A673 (cell line): ENCODE measurements around the gene P4HA1. TPM values are rescaled to one million over a fixed set of nuclear protein-coding genes. Genes with fewer than 3 reads are reported as not detected.
"Not testable (repeated sequence)": the region's sequence is repeated elsewhere in the genome, so short reads cannot be mapped to it uniquely, and the experiment has no call there.

Source experiments
- BruUV-seq: library from RNA; stranded (reverse); fragments of 400-500 nt; replicated peaks from 2 replicates; lab custom pipeline; 2021; lab: Mats Ljungman, UMichigan
- CTCF ChIA-PET: fragments of 300-600 bp; sonication (Branson Sonifier 250); formaldehyde crosslinking; loops from one replicate; lab custom pipeline; 2022; ENCODE audit warnings: antibody characterized with exemption; lab: Charles Lee
- POLR2A ChIA-PET: fragments of 300-600 bp; sonication (Branson Sonifier 250); formaldehyde crosslinking; loops from one replicate; lab custom pipeline; 2022; ENCODE audit warnings: antibody characterized with exemption; ENCODE audit not compliant: low non-redundant PET; lab: Charles Lee
- DNase-seq: peaks from one replicate; pipeline ENCODE4 v3.0.0-alpha.2; 2015; ENCODE audit warnings: low spot score
- H3K27ac ChIP-seq: fragments of 200-600 bp; sonication (generic); 2 replicates; pipeline ENCODE4 v1.5.1; 2016; ENCODE audit warnings: mixed run types, low read depth, mild to moderate bottlenecking, mixed read lengths, antibody characterized with exemption, low read length; ENCODE audit not compliant: poor library complexity, severe bottlenecking
- H3K27me3 ChIP-seq: fragments of 200-600 bp; sonication (generic); replicated peaks from 2 replicates; pipeline ENCODE4 v1.6.1; 2017; ENCODE audit warnings: mixed run types, low read depth, mild to moderate bottlenecking, mixed read lengths, antibody characterized with exemption, low read length; ENCODE audit not compliant: insufficient read depth, poor library complexity
- H3K36me3 ChIP-seq: fragments of 200-600 bp; sonication (generic); 2 replicates; pipeline ENCODE4 v1.6.1; 2016; ENCODE audit warnings: mixed run types, mild to moderate bottlenecking, mixed read lengths, antibody characterized with exemption, low read length; ENCODE audit not compliant: insufficient read depth, poor library complexity, severe bottlenecking
- H3K4me1 ChIP-seq: fragments of 200-600 bp; sonication (generic); 2 replicates; pipeline ENCODE4 v1.6.1; 2017; ENCODE audit warnings: mixed run types, mild to moderate bottlenecking, mixed read lengths, antibody characterized with exemption, low read length; ENCODE audit not compliant: insufficient read depth, poor library complexity, severe bottlenecking
- H3K4me3 ChIP-seq: fragments of 200-600 bp; sonication (generic); 2 replicates; pipeline ENCODE4 v1.5.1; 2016; ENCODE audit warnings: low read depth, mixed run types, mild to moderate bottlenecking, mixed read lengths, low read length; ENCODE audit not compliant: poor library complexity, severe bottlenecking
- H3K9me3 ChIP-seq: fragments of 200-600 bp; sonication (generic); 2 replicates; pipeline ENCODE4 v1.6.1; 2016; ENCODE audit warnings: mixed run types, low read depth, mild to moderate bottlenecking, mixed read lengths, antibody characterized with exemption, low read length; ENCODE audit not compliant: poor library complexity, severe bottlenecking
- EZH2 ChIP-seq: fragments of 200-600 bp; sonication (generic); IDR thresholded peaks from 2 replicates; pipeline ENCODE4 v1.6.1; 2017; ENCODE audit warnings: borderline replicate concordance, low read depth, mild to moderate bottlenecking, mixed read lengths, antibody characterized with exemption, low read length; ENCODE audit not compliant: poor library complexity, severe bottlenecking
- intact Hi-C: fragments of 100-400 bp; cut with micrococcal nuclease; formaldehyde crosslinking; loops from one replicate; pipeline ENCODE4 v1.10.0; 2022; ENCODE audit not compliant: unreplicated experiment
- total RNA-seq: library from RNA; stranded (reverse); gene quantifications from 2 replicates; pipeline ENCODE4 v1.2.3, GENCODE V29; 2021
- TF ChIP-seq, protein P1 (sequence below): fragments of 300-800, 200-600 bp; sonication (generic); conservative IDR thresholded peaks from 2 replicates; pipeline ENCODE4 v1.5.1; 2017; ENCODE audit warnings: low read depth, mild to moderate bottlenecking, antibody characterized with exemption, low read length, moderate library complexity, mixed read lengths

Gene P4HA1
- total RNA-seq, 1 experiment from 2014 or later: 36.5 TPM

DNA sequence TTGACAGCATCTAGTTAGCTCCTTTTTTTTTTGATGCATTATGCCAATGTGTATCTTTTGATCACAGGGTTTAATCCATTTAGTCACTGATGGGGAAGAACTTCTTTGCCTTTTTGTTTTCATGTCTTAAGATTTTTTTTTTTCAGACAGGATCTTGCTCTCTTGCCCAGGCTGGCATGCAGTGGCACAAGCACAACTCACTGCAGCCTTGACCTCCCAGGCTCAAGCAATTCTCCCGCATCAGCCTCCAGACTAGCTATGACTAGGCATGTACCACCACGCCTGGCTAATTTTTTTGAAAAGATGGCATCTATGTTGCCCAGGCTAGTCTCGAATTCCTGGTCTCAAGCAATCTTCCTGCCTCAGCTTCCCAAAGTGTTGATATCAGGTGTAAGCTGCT, 95.7 kb downstream of the P4HA1 start:
- CTCF ChIA-PET: interaction anchor here (0.7 kb wide), 1 partner anchor 342 kb away, joined by 8 read pairs; no protein-coding TSS in a partner anchor

DNA sequence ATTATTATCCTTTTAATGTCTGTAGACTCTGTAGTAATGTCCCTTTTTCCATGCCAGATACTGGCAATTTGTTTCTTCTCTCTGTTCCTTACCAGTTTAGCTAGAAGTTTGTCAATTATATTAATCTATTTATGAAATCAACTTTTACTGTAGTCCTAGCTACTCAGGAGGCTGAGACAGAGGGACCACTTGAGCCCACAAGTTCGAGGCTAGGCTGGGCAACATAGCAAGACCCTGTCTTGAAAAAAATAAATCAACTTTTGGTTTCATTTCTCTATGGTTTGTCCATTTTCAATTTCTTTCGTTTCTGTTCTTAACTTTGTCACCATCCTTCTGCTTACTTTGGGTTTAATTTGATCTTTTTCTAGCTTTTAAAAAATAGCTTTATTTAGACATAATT, 99.6 kb downstream of the P4HA1 start:
- DNase-seq: no peak
- TF ChIP-seq EZH2: no peak
- TF ChIP-seq, protein P1, sequence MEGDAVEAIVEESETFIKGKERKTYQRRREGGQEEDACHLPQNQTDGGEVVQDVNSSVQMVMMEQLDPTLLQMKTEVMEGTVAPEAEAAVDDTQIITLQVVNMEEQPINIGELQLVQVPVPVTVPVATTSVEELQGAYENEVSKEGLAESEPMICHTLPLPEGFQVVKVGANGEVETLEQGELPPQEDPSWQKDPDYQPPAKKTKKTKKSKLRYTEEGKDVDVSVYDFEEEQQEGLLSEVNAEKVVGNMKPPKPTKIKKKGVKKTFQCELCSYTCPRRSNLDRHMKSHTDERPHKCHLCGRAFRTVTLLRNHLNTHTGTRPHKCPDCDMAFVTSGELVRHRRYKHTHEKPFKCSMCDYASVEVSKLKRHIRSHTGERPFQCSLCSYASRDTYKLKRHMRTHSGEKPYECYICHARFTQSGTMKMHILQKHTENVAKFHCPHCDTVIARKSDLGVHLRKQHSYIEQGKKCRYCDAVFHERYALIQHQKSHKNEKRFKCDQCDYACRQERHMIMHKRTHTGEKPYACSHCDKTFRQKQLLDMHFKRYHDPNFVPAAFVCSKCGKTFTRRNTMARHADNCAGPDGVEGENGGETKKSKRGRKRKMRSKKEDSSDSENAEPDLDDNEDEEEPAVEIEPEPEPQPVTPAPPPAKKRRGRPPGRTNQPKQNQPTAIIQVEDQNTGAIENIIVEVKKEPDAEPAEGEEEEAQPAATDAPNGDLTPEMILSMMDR: no peak
- Histone ChIP-seq H3K36me3 (no peaks in the 10 kb centered on the region), H3K4me3 (no peak overlapping the region), H3K27me3 (no peaks in the 10 kb centered on the region), H3K4me1 (no peaks in the 10 kb centered on the region), H3K27ac (no peak overlapping the region), H3K9me3 (peaks cover 11% of the 10 kb centered on the region)
- POLR2A ChIA-PET: no interaction called here
- CTCF ChIA-PET: no interaction called here
- no TSS peak for BruUV-seq
- intact Hi-C loops: no loop called here

More for the DNA sequence above, 95.7 kb downstream of the P4HA1 start:
- Histone ChIP-seq H3K4me3 (no peak overlapping the region), H3K27ac (no peak overlapping the region), H3K4me1 (no peaks in the 10 kb centered on the region), H3K9me3 (peaks cover 11% of the 10 kb centered on the region), H3K36me3 (no peaks in the 10 kb centered on the region), H3K27me3 (no peaks in the 10 kb centered on the region)
- POLR2A ChIA-PET: interaction anchor here (0.5 to 0.7 kb wide), 2 partner anchors 14 to 21 kb away, joined by 3 to 4 read pairs; no protein-coding TSS in a partner anchor
- TF ChIP-seq EZH2: no peak
- TF ChIP-seq, protein P1: no peak
- intact Hi-C loops: no loop called here
- no peak for DNase-seq
- BruUV-seq: no TSS peak

DNA sequence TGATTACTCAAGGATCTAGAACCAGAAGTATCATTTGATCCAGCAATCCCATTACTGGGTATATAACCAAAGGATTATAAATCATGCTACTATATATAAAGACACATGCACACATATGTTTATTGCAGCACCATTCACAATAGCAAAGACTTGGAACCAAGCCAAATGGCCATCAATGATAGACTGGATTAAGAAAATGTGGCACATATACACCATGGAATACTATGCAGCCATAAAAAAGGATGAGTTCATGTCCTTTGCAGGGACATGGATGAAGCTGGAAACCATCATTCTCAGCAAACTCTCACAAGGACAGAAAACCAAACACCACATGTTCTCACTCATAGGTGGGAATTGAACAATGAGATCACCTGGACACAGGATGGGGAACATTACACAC, 101.2 kb downstream of the P4HA1 start:
- CTCF ChIA-PET, intact Hi-C loops: not testable (repeated sequence)

DNA sequence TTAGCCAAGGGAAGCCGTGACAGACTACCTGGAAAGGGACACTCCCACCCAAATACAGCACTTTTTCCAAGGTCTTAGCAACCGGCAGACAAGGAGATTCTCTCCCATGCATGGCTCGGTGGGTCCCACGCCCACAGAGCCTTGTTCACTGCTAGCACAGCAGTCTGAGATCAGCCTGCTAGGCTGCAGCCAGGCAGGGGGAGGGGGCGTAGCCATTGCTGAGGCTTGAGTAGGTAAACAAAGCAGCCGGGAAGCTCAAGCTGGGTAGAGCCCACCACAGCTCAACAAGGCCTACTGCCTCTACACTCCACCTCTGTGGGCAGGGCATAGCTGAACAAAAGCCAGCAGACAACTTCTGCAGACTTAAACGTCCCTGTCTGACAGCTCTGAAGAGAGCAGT, 106.9 kb downstream of the P4HA1 start:
- H3K27me3 ChIP-seq, CTCF ChIA-PET, intact Hi-C loops, H3K4me3 ChIP-seq, POLR2A ChIA-PET, H3K4me1 ChIP-seq, H3K36me3 ChIP-seq, H3K9me3 ChIP-seq, H3K27ac ChIP-seq, DNase-seq, BruUV-seq: not testable (repeated sequence)

More for the DNA sequence above, 101.2 kb downstream of the P4HA1 start:
- H3K9me3 ChIP-seq: peaks cover 11% of the 10 kb centered on the region
- BruUV-seq, H3K4me3 ChIP-seq, H3K4me1 ChIP-seq, DNase-seq, H3K36me3 ChIP-seq, H3K27ac ChIP-seq, H3K27me3 ChIP-seq, POLR2A ChIA-PET: not testable (repeated sequence)

DNA sequence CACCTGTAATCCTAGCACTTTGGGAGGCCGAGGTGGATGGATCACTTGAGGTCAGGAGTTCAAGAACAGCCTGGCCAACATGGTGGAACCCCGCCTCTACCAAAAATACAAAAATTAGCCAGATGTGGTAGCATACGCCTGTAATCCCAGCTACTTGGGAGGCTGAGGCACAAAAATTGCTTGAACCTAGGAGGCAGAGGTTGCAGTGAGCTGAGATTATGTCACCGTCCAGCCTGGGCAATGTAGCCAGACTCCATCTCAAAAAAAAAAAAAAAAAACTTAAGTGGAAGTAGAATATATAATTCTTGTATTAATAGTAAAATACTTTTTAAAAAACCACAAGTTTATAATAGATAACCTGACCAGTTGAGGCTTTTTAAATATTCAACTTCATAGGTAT, 112.0 kb downstream of the P4HA1 start:
- POLR2A ChIA-PET, H3K27ac ChIP-seq, H3K4me3 ChIP-seq, H3K27me3 ChIP-seq, BruUV-seq, H3K36me3 ChIP-seq, H3K9me3 ChIP-seq, DNase-seq, H3K4me1 ChIP-seq, intact Hi-C loops, CTCF ChIA-PET: not testable (repeated sequence)
